Esophagus muscularis mucosa (tissue), 4 donors: ENCODE results near the gene MAX. TPM values are rescaled to one million over a fixed set of nuclear protein-coding genes. Genes with fewer than 3 reads are reported as not detected.
A peak's percentile ranks its signal among the peaks of the same experiment; 100 is the strongest.

Experiments
- DNase-seq: peaks from one replicate; pipeline ENCODE4 v3.0.0-alpha.2; 2017; ENCODE audit errors: extremely low spot score
- H3K27ac ChIP-seq, 4 donors: fragments of 200-600 bp; sonication (generic); replicated peaks in 1 of 4; 1 replicate in 3 of 4; 2 replicates in 1 of 4; pipeline ENCODE4 v1.5.1; 2016 to 2019; ENCODE audit warnings: mild to moderate bottlenecking in 1 of 4
- H3K27me3 ChIP-seq, 4 donors: fragments of 200-600 bp; sonication (generic); one replicate each; pipeline versions ENCODE4 v1.5.1 to v1.6.0; 2016 to 2019
- H3K36me3 ChIP-seq, 4 donors: fragments of 200-600 bp; sonication (generic); one replicate each; pipeline ENCODE4 v1.5.1; 2016 to 2019
- H3K4me1 ChIP-seq, 4 donors: fragments of 200-600 bp; sonication (generic); one replicate each; pipeline ENCODE4 v1.5.1; 2016 to 2019
- H3K4me3 ChIP-seq, 4 donors: fragments of 200-600 bp; sonication (generic); 1 replicate in 2 of 4; 2 replicates in 2 of 4; pipeline ENCODE4 v1.5.1; 2016 to 2019; ENCODE audit warnings: mild to moderate bottlenecking in 4 of 4, moderate library complexity in 1 of 4
- H3K9me3 ChIP-seq, 4 donors: fragments of 200-600 bp; sonication (generic); 1 replicate in 3 of 4; 2 replicates in 1 of 4; pipeline ENCODE4 v1.5.1; 2016 to 2019
- CTCF ChIP-seq, 3 experiments: fragments of 200-600 bp in 2 of 3; fragments of 450-650 bp in 1 of 3; sonication (generic) in 2 of 3; IDR thresholded peaks; one replicate each; pipeline ENCODE4 v1.5.1; 2017 to 2019; ENCODE audit warnings: antibody characterized with exemption in 3 of 3, mild to moderate bottlenecking in 2 of 3, moderate library complexity in 1 of 3
- EP300 ChIP-seq: sonication (generic); formaldehyde crosslinking; IDR thresholded peaks from one replicate; pipeline ENCODE4 v1.6.1; 2017; ENCODE audit warnings: antibody characterized with exemption
- POLR2A ChIP-seq: fragments of 450-650 bp; IDR thresholded peaks from one replicate; pipeline ENCODE4 v1.6.1; 2017; ENCODE audit warnings: antibody characterized with exemption, moderate library complexity, mild to moderate bottlenecking, low read depth
- POLR2AphosphoS5 ChIP-seq, 2 donors: sonication (generic); formaldehyde crosslinking; IDR thresholded peaks; one replicate each; pipeline ENCODE4 v1.6.1; 2017; ENCODE audit warnings: antibody characterized with exemption in 2 of 2
- WGBS: methylation state at CpG from one replicate; pipeline ENCODE4 v1.1.5; 2018; 5-methylcytosine and 5-hydroxymethylcytosine counted together
- intact Hi-C: fragments of 100-400 bp; cut with DNase I; formaldehyde crosslinking; loops from one replicate; pipeline ENCODE4 v1.15.1; 2023
- total RNA-seq, 4 donors: library from RNA; depleted of rRNA; stranded (reverse); fragments of >200 nt; gene quantifications; one replicate each; pipeline versions ENCODE4 v1.1.0 to v1.2.1, GENCODE V29; 2016

MAX gene
- total RNA-seq, 4 donors from 2014 or later: 69.3 to 88.0 (median 77.4) TPM

- WGBS: 79% methylated on average over 9 of the region's 9 CpGs
- intact Hi-C loops: no loop called here
Observed at GRCh38 chr14:65115615-65116014, 13.3 kb upstream of the MAX start.

GRCh38 chr14:65110525-65110924 lies 8.2 kb upstream of the MAX start:
- Histone ChIP-seq H3K27me3 (no peaks in the 10 kb centered on the region), H3K4me1 (no peaks in the 10 kb centered on the region), H3K27ac (no peak overlapping the region), H3K36me3 (no peaks in the 10 kb centered on the region), H3K9me3 (no peaks in the 10 kb centered on the region), H3K4me3 (no peak overlapping the region)
- 62% methylated on average over 5 of the region's 5 CpGs for WGBS
- no peak for DNase-seq
- TF ChIP-seq POLR2AphosphoS5 (IDR thresholded peaks at IDR 0.05) (no peak), CTCF (IDR thresholded peaks at IDR 0.05) (no peak), EP300 (no peak), POLR2A (no peak)
- intact Hi-C loops: no loop called here

More at GRCh38 chr14:65115615-65116014, 13.3 kb upstream of the MAX start:
- H3K4me1 ChIP-seq: peaks cover 0 to 4% (median 0%) of the 10 kb centered on the region in 4 donors
- H3K9me3 ChIP-seq: no peaks in the 10 kb centered on the region
- H3K4me3 ChIP-seq: no peak overlapping the region
- no peak for TF ChIP-seq EP300
- TF ChIP-seq CTCF (IDR thresholded peaks at IDR 0.05): no peak
- TF ChIP-seq POLR2A: no peak
- H3K27ac ChIP-seq: no peak overlapping the region
- no peaks in the 10 kb centered on the region for H3K36me3 ChIP-seq
- H3K27me3 ChIP-seq: no peaks in the 10 kb centered on the region
- DNase-seq: peak; percentile 37

GRCh38 chr14:65109357-65109756 lies 7.0 kb upstream of the MAX start:
- H3K36me3 ChIP-seq: no peaks in the 10 kb centered on the region
- WGBS: 90% methylated on average over 4 of the region's 4 CpGs
- H3K27ac ChIP-seq: no peak overlapping the region
- no peak for TF ChIP-seq EP300
- no peak for TF ChIP-seq CTCF (IDR thresholded peaks at IDR 0.05)
- no peak for TF ChIP-seq POLR2AphosphoS5 (IDR thresholded peaks at IDR 0.05)
- no peak for TF ChIP-seq POLR2A
- no peaks in the 10 kb centered on the region for H3K27me3 ChIP-seq
- no peak for DNase-seq
- H3K4me3 ChIP-seq: no peak overlapping the region
- intact Hi-C loops: no loop called here
- H3K9me3 ChIP-seq: no peaks in the 10 kb centered on the region
- no peaks in the 10 kb centered on the region for H3K4me1 ChIP-seq

- Histone ChIP-seq H3K36me3 (no peaks in the 10 kb centered on the region), H3K9me3 (no peaks in the 10 kb centered on the region), H3K4me3 (no peak overlapping the region), H3K4me1 (peaks cover 5 to 8% (median 6%) of the 10 kb centered on the region in 4 donors), H3K27ac (no peak overlapping the region), H3K27me3 (no peaks in the 10 kb centered on the region)
- 84% methylated on average over 1 of the region's 1 CpG for WGBS
- TF ChIP-seq CTCF (IDR thresholded peaks at IDR 0.05): no peak
- TF ChIP-seq POLR2A: no peak
- no peak for TF ChIP-seq EP300
- no peak for TF ChIP-seq POLR2AphosphoS5 (IDR thresholded peaks at IDR 0.05)
- intact Hi-C loops: no loop called here
- no peak for DNase-seq
Observed at GRCh38 chr14:65107200-65107599, 4.9 kb upstream of the MAX start.

GRCh38 chr14:65106736-65107135 lies 4.4 kb upstream of the MAX start:
- peaks cover 5 to 9% (median 6%) of the 10 kb centered on the region in 4 donors for H3K4me1 ChIP-seq
- intact Hi-C loops: no loop called here
- 60% methylated on average over 1 of the region's 1 CpG for WGBS
- no peaks in the 10 kb centered on the region for H3K27me3 ChIP-seq
- TF ChIP-seq POLR2A: no peak
- TF ChIP-seq CTCF (IDR thresholded peaks at IDR 0.05): no peak
- TF ChIP-seq EP300: no peak
- no peak for TF ChIP-seq POLR2AphosphoS5 (IDR thresholded peaks at IDR 0.05)
- peak; percentile 29 for DNase-seq
- no peaks in the 10 kb centered on the region for H3K36me3 ChIP-seq
- H3K4me3 ChIP-seq: no peak overlapping the region
- H3K27ac ChIP-seq: no peak overlapping the region
- H3K9me3 ChIP-seq: no peaks in the 10 kb centered on the region
